HG03280 (cell line): Measurements from ENCODE around the gene NEK3.
"Not testable (repeated sequence)": the region's sequence is repeated elsewhere in the genome, so short reads cannot be mapped to it uniquely, and the experiment has no call there.

Source experiments
- ATAC-seq: cut with Tn5 transposase; IDR thresholded peaks from one replicate; pipeline ENCODE4 v1.9.1; 2021; ENCODE audit warnings: mild to moderate bottlenecking, moderate library complexity; ENCODE audit not compliant: unreplicated experiment

The NEK3 gene

GRCh38 chr13:52170828-52171391, 11.5 kb upstream of the NEK3 start:
- not testable (repeated sequence) for ATAC-seq

GRCh38 chr13:52169839-52170238, 10.4 kb upstream of the NEK3 start:
- no peak for ATAC-seq

DNA sequence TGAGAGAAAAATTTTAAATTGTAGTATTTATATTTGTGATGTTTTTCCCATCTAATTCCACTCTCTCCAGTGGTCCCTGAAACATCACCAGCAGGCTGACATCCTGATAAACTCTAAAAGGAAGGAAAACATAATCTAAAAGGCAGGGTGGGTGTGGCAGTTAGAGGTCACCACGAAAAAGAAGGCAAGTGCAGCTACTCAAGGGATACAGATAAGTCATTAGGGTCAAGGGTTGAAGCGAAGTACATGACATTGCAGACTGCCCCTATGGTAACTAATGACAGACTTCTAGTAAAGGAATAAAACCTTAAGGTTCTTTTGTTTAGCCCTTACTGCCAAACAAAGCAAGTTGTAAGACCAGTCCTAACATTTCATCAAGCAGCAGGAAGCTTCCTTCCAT, 6.0 kb upstream of the NEK3 start:
- ATAC-seq, result no peak

DNA sequence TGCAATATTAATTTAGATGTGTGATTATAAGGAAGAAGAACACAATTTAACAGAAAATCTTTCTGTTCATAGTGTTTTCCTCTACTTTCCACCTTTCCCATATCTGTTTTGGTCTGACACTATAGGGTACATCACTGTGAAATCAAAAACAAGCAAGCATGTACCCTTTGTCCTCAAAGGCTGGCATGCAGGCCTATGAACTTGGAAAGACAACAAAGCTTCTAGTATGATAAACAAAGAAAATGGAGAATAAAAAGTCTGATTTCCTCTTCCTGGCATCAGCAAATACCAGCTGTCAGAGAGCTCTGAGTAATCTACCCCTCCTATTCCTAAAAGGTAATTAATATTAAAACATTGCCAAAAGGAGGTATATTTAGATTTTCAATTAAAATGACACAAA, 5.6 kb upstream of the NEK3 start:
- no peak for ATAC-seq

DNA sequence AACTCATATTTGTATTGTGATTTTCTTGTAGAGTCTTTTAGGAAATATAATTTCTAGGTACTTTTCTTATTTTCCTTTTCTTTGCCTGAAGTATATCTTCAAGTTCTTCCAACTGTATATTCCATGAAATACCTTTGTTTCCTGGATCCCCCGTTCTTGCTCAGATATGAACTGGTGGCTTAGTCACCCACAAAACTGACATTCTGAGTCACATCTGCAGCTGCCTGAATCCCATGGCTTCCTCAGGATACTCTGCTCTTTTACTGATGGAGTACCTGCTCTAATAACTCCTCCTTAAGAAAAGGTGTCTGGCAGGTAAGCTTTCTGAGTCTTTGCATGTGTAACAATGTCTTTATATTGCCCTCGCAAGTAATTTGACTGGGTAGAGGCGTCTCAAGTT, 4.5 kb upstream of the NEK3 start:
- not testable (repeated sequence) for ATAC-seq

DNA sequence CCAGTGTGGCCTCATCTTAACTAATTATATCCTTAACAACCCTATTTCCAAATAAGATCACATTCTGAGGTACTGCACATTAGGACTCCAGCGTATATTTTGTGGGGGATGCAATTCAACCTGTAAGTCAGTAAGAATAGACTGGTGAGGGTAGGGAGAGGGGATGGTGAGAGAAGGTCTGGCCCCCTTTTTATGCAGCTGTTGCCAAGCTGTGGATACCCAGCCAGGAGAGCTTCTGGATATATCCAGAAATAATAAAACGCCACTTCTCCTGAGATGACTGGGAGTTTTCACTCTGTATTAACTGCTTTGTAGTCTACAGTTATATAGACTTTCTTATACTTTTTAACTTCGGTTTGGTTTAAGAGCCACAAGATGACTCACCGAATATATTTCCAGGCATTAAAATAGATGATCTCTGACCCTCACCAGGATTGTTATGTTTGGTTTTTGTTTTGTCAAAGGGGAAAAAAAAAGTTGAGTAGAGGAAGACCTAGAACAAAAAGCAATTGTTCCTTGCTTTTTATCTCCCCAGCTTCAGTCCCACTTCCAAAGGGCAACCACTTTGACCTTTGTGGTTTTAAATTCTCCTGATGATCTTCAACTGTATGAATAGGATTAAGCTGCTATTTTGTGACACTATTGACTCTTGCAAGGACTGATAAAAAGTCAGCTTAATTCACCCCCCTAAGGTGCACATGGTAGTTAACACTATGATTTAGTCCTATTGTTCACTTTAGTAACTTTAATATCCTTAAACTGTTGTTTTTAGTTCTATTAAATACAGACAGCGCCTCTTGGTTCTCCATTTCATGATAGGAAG, 3.1 kb upstream of the NEK3 start:
- ATAC-seq, result no peak

GRCh38 chr13:52161181-52161646, 1.8 kb upstream of the NEK3 start:
- ATAC-seq, result no peak

GRCh38 chr13:52160506-52160905, 1.1 kb upstream of the NEK3 start:
- ATAC-seq, result no peak

DNA sequence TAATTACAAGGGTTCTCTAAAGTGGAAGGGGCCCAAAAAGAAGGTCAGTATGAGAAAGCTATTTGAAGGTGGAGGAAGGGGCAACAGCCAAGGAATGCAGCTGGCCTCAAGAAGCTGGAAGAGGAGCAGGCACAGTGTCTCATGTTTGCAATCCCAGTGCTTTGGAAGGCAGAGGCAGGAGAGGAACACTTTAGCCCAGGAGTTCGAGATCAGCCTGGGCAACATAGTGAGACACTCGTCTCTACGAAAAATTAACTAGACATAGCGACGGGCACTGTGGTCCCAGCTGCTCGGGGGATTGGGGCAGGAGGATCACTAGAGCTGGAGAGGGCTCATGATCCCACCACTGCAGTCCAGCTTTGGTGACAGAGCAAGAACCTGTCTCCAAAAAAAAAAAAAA, 656 bp upstream of the NEK3 start:
- no peak for ATAC-seq

- ATAC-seq, result peak; percentile 5
Observed at GRCh38 chr13:52158629-52159158, 703 bp downstream of the NEK3 start.

DNA sequence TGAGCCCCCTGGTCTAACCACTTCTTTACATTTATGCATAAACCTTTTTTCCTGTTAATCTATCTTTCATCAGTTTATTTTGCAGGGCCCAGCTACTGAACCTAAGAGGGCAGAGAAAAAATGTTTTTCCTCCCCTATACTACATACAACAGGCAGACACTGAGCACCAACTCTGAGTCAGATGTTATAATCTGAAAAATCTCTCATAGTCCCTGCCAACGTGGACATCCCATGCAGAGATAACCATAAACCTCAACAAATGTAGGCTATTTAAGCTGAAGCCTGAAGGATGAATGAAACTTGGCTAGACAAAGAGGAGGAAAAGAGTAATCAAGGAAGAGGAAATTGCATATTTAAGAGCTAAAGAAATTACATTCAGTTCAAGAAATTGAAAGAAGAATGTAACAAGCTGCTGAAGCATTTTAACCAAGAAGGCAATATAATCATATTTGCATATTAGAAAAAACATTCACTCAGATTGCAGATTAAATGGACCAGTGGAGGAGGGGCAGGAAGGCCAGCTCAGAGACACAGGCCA, 2.6 kb downstream of the NEK3 start:
- no peak for ATAC-seq

DNA sequence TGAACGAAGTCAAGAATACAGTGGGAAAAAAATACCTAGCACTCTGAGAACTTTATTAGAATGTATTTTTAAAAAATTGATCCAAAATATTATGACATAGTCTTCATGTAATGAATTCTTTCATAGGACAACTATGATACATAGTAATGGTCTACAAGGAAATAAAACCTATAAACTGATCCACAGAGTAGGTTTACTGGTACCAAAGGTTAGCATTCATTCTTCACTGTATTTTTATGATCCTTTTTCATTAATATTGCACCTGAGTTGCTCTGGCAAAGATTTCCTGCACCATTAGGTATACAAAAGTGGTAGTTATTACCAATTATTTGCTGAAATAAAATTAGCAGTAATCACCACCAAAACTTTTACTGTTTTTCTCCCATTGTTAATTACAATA, 4.2 kb downstream of the NEK3 start:
- no peak for ATAC-seq

GRCh38 chr13:52147225-52147624, 12.2 kb downstream of the NEK3 start:
- ATAC-seq, result no peak

DNA sequence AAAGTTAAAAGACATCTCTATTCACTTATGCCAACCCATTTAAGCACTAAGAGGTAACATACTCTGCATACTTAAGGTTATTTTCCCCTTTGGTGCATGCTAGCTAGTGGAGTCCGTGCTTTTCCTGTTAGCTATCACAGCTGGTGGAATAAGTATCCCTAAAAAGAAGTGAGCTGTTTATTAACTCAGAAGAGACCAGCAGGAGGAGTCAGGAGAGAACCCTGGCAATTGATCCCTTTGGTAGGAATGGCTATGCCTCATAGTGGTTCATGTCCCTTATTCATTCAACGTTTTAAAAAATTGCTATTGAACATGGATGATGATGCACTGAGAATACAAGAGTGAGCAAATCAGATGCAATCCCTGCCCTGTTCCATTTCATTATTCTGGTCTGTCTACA, 18.1 kb downstream of the NEK3 start:
- no peak for ATAC-seq

DNA sequence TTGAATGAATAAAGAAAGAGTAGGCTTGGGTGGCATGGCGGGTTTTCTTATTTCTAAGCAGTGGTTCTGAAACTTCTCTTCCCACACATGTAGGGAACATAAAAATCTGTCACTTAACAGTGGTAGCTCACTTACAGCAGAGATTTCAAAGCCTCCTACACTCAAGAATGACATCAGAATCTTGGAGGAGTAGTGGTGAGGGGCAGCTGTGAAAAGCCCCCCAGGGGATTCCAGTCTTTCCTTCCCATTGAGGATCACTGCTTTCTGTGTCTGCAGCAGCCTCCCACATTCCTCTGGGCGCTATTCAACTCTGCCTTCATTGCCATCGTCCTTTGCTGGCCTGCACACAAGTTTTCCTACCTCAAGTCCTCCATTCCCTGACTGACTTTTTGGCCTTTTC, 21.9 kb downstream of the NEK3 start:
- no peak for ATAC-seq

GRCh38 chr13:52136763-52137162, 22.6 kb downstream of the NEK3 start:
- no peak for ATAC-seq

GRCh38 chr13:52130641-52131040, 28.8 kb downstream of the NEK3 start:
- ATAC-seq, result no peak

DNA sequence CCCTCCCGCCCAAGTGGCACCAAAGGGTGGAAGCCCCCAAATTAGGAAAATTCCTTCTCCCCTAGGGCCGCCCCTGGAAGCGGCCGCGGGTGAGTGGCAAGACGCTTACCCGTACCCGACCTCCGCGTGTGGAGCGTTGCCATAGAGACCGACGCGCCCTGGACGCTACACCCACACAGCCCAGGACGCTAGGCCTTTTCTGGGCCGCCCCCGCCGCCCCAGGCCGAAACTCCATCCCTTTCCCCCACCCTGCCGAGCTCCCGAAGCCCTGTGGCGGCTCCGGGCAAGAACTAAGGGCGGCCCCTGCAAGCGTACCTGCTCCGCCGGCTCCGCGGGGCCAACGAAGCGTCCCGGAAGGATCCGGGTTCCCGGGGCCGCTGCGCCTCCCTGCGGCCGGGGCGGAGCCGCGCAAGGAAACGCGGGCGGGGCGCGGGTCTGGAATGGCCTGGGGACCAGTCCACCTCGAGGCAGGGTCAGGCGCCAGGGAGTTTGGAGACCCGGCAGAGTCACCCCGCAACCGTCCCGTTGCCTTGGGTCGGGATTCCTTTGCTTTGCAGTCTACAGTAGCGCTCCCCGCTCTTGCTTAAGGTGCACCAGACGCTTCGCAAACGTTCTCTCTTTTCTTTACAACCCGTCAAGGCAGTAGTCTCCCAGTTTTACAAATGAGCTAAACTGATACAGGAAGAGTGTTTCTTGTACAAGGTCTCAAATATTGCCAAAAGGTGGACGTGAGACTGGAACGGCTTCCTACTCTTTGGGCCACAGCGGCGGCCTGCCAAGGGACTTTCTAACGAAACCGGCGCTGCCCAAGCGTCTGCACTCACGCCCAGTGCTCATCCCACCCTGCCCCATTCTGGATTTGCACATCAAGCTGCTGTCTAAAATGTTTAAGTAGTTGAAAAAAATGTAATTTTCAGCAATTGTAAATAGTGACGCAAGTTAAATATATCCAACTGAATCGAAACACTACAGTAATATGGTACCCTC, 30.4 kb downstream of the NEK3 start, which contains the start of gene NEK5:
TSS of gene NEK5 (minus strand) at position 360 of the 987 bp plus-strand sequence. CDS start 1,591 bp downstream, outside the sequence.
- ATAC-seq, result peak; percentile 80

DNA sequence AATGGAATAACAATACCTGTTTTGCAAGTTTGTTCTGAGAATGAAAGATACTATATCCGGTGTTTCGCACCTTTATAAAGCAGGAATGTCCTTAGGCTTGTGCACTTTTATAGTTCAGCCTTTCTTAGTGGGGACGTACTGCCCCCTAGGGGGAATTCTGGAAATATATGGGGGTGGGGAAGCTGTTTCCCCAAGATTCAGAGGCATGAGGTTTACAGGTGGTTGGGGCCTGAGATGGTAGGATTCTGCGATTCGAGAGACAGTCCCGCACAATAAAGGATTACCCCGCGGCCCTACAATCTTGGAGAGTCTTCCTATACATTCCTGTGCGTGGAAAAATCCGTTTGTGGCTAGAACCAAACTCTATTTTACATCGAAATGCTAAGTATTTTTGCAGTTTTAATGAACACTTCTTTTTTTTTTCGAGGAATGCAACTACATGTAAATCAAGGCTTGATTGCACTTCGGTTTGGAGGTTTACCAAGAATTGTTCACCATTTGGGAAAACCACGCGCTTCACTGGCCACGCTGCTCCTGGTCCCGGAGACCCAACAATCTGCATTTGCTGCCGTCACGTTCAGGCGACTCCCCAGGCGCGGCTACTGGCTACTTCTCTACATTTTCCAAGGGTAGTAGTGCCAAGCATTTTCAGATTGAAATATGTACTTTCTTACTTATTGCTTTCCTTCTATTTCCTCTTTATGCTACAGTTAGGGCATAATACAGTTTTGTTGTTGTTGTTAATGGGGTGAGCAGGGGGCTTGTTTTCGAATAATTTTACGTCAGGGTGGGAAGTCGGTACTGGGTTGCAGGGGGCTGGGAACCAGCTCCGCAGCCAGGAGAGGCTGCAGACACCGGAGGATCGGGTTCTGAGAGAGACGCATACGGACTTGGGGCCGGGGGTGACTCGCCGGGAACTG, 31.4 kb downstream of the NEK3 start:
- no peak for ATAC-seq

- ATAC-seq, result no peak
Observed at GRCh38 chr13:52127378-52127777, 32.0 kb downstream of the NEK3 start.
